A549 treated with dexamethasone at 1 μM for 4 hours (cell line): Measurements from ENCODE around the gene RPL13. TPM values are rescaled to one million over a fixed set of nuclear protein-coding genes. Genes with fewer than 3 reads are reported as not detected.

Experiments used
- total RNA-seq: library from RNA; stranded (reverse); fragments of 200-300 nt; extraction: Qiagen RNA extraction; gene quantifications from 5 replicates; pipeline ENCODE4 v1.2.3, GENCODE V29; 2022

Gene RPL13
- 3,464 to 4,166 TPM (median 4,079 TPM) in 5 replicates for total RNA-seq

GRCh38 chr16:89560378-89561141 lies at the start of gene RPL13:
Gene RPL13, plus strand, starts transcription at chr16:89560682. Its CDS starts 278 bp downstream, at chr16:89560960.

GRCh38 chr16:89575247-89576152 lies 15.0 kb downstream of the RPL13 start, which contains the start of gene CPNE7:
Gene CPNE7, plus strand, starts transcription at chr16:89575758. Its CDS starts 140 bp downstream, at chr16:89575898.

GRCh38 chr16:89613231-89613953 lies 52.9 kb downstream of the RPL13 start, which contains the start of gene DPEP1:
Gene DPEP1, plus strand, starts transcription at chr16:89613642. Its CDS starts 16,769 bp downstream, at chr16:89630411.

Other genes starting within 250 kb of the RPL13 start
- gene ANKRD11, start 70.1 kb upstream of the RPL13 start, total RNA-seq, result 79.9 to 138 TPM (median 130 TPM) in 5 replicates
- gene SPG7, start 52.3 kb upstream of the RPL13 start, total RNA-seq, result 82.1 to 121 TPM (median 111 TPM) in 5 replicates
- 53.4 to 85.8 TPM (median 69.6 TPM) in 5 replicates for gene CPNE7, start 15.1 kb downstream of the RPL13 start, total RNA-seq
- 0.79 to 1.6 TPM (median 1.4 TPM) in 5 replicates for gene DPEP1, start 53.0 kb downstream of the RPL13 start, total RNA-seq
- gene CHMP1A, start 97.0 kb downstream of the RPL13 start, total RNA-seq, result 83.6 to 97.9 TPM (median 94.7 TPM) in 5 replicates
- gene SPATA33, start 97.2 kb downstream of the RPL13 start, total RNA-seq, result 14.0 to 17.3 TPM (median 16.6 TPM) in 5 replicates
- gene CDK10, start 126.0 kb downstream of the RPL13 start, total RNA-seq, result 22.1 to 36.2 TPM (median 33.9 TPM) in 5 replicates
- gene SPATA2L, start 141.0 kb downstream of the RPL13 start, total RNA-seq, result 9.5 to 11.6 TPM (median 10.2 TPM) in 5 replicates
- gene VPS9D1, start 160.2 kb downstream of the RPL13 start, total RNA-seq, result 3.6 to 5.6 TPM (median 4.5 TPM) in 5 replicates
- 12.5 to 19.7 TPM (median 19.2 TPM) in 5 replicates for gene ZNF276, start 160.9 kb downstream of the RPL13 start, total RNA-seq